ENCODE measurements around the gene TRMT61A. TPM values are rescaled to one million over a fixed set of nuclear protein-coding genes. Genes with fewer than 3 reads are reported as not detected.

The TRMT61A gene
- total and polyA plus RNA-seq, 2 of the 13 experiments (the other 11 are each of a cell fraction or from before 2014, with no cell fraction given): 6.5 to 13.6 TPM

DNA sequence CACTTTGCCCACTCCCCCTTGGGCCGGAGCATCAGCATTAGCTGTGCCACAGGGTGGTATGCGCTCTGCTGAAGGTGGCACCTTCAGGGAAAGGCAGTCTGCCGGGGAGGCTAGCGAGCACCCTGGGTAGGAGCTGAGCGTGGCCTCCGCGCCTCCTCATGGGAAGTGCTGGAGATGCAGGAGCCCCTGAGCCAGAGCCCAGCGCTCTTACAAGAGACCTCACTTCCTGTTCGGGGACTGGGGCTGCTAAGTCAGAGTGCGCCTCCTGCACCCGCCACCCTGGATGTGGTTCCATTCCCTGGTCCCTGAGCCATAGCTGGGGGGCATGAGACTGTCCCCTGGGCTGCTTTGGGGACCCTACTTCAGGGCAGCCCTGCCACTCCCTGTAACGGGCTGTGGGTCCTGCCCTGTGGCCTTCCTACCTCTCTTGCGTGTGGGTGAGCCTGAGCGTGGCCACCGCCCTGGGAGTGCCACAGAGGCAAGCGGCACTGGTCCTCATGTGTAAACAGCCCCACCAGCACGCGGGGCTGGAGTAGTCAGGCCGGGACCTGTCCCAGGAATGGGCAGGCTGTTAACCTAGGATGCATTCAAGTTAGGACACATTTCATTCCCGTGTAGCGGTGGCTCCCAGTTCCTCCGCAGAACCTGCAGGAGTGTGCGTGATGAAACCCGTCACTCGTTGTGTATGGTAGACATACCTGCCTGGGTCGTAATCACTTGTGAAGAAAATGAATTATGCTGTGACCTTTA lies 53.1 kb downstream of the TRMT61A start:
- FAIRE-seq (no peak), ATAC-seq (peak; percentile 25; the same call in 2 of the 3 replicates), DNase-seq (ENCODE audit: low spot score) (no peak)
- intact Hi-C loops (cut with micrococcal nuclease; ENCODE audit: unreplicated experiment): no loop called here
- no peak overlapping the region for H3K27ac ChIP-seq (ENCODE audit: extremely low read length, insufficient read depth, low read length)
- in situ Hi-C loops (cut with HindIII; ENCODE audit: extremely low pct_ligation_motif_present, low pct_unique_long_range_greater_than_20kb): no loop called here
- no peaks in the 10 kb centered on the region for H3K79me2 ChIP-seq (ENCODE audit: insufficient read depth, low read length)
- CTCF ChIA-PET (ENCODE audit: low intra/inter-chr PET ratio, low total read pairs): no interaction called here
- H3K4me3 ChIP-seq (replicated peaks in 1 of 3; ENCODE audit: insufficient read depth in 1 of 3, low read depth in 2 of 3, low read length in 3 of 3): no peak overlapping the region
- POLR2A ChIA-PET: no interaction called here
- 0 out of 4 replicates have a peak, but pooled peaks of 1 of the 2 experiments have one; percentile 13 for TF ChIP-seq POLR2A (IDR thresholded peaks at IDR 0.05; ENCODE audit: insufficient read depth in 1 of 2, low read depth in 2 of 2, low read length in 2 of 2)
- TF ChIP-seq, protein P1, sequence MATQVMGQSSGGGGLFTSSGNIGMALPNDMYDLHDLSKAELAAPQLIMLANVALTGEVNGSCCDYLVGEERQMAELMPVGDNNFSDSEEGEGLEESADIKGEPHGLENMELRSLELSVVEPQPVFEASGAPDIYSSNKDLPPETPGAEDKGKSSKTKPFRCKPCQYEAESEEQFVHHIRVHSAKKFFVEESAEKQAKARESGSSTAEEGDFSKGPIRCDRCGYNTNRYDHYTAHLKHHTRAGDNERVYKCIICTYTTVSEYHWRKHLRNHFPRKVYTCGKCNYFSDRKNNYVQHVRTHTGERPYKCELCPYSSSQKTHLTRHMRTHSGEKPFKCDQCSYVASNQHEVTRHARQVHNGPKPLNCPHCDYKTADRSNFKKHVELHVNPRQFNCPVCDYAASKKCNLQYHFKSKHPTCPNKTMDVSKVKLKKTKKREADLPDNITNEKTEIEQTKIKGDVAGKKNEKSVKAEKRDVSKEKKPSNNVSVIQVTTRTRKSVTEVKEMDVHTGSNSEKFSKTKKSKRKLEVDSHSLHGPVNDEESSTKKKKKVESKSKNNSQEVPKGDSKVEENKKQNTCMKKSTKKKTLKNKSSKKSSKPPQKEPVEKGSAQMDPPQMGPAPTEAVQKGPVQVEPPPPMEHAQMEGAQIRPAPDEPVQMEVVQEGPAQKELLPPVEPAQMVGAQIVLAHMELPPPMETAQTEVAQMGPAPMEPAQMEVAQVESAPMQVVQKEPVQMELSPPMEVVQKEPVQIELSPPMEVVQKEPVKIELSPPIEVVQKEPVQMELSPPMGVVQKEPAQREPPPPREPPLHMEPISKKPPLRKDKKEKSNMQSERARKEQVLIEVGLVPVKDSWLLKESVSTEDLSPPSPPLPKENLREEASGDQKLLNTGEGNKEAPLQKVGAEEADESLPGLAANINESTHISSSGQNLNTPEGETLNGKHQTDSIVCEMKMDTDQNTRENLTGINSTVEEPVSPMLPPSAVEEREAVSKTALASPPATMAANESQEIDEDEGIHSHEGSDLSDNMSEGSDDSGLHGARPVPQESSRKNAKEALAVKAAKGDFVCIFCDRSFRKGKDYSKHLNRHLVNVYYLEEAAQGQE (IDR thresholded peaks at IDR 0.05; ENCODE audit: borderline replicate concordance in 1 of 2, low read depth in 1 of 2, low read length in 2 of 2): no peak
- TF ChIP-seq MYNN (CRISPR knock-in tag; IDR thresholded peaks at IDR 0.05; ENCODE audit: low read depth): no peak
- TF ChIP-seq KLF12 (CRISPR knock-in tag; IDR thresholded peaks at IDR 0.05; ENCODE audit: borderline replicate concordance): no peak
- peak; percentile 65 for TF ChIP-seq AGO2 (optimal IDR thresholded peaks at IDR 0.05; ENCODE audit: low read depth, low read length)
- no peak for TF ChIP-seq TGIF2 (CRISPR knock-in tag; IDR thresholded peaks at IDR 0.05)
- H2AFZ ChIP-seq (ENCODE audit: low read length): no peak overlapping the region
- no peaks in the 10 kb centered on the region for H4K20me1 ChIP-seq (ENCODE audit: insufficient read depth, low read length)
- whole genome bisulfite sequencing (ENCODE audit: low lambda C conversion rate): 98% methylated on average over 11 of the region's 26 CpGs
- peaks cover 7 to 13% of the 10 kb centered on the region in 2 experiments; a peak in 4 of 5 replicates for H3K36me3 ChIP-seq (replicated peaks in 1 of 2; ENCODE audit: control insufficient read depth in 1 of 2, insufficient read depth in 2 of 2, low read length in 2 of 2)
- H3K27me3 ChIP-seq (ENCODE audit: control insufficient read depth in 1 of 2, insufficient read depth in 2 of 2, low read length in 2 of 2): no peaks in the 10 kb centered on the region
- H3K9ac ChIP-seq (ENCODE audit: insufficient read depth, low read depth, low read length): no peak overlapping the region
- H3K4me2 ChIP-seq (ENCODE audit: low read depth, low read length): no peak overlapping the region
- H3K9me3 ChIP-seq (ENCODE audit: low read length): no peaks in the 10 kb centered on the region
- peaks cover 10% of the 10 kb centered on the region for H3K4me1 ChIP-seq (ENCODE audit: insufficient read depth, low read length)
- BruUV-seq (replicated peaks): no TSS peak
